Gastrocnemius medialis (tissue), 4 donors: ENCODE results near the gene POGLUT3. TPM values are rescaled to one million over a fixed set of nuclear protein-coding genes. Genes with fewer than 3 reads are reported as not detected.

Source experiments
- ATAC-seq, 2 donors: fragments of 150-250 bp; one replicate each; pipeline ENCODE4 v1.9.1; 2016
- DNase-seq, 2 donors: peaks; one replicate each; pipeline ENCODE4 v3.0.0-alpha.2; 2019
- H3K27ac ChIP-seq, 4 donors: fragments of 200-600 bp; sonication (generic); 1 replicate in 1 of 4; 2 replicates in 3 of 4; pipeline ENCODE4 v1.5.1; 2016 to 2018; ENCODE audit warnings: mild to moderate bottlenecking in 2 of 4, moderate library complexity in 1 of 4
- H3K27me3 ChIP-seq, 3 donors: fragments of 200-600 bp; sonication (generic) in 2 of 3; 1 replicate in 1 of 3; 2 replicates in 2 of 3; pipeline versions ENCODE4 v1.5.1 to v1.6.0; 2016 to 2019; ENCODE audit warnings: mild to moderate bottlenecking in 1 of 3, moderate library complexity in 1 of 3
- H3K36me3 ChIP-seq, 2 donors: fragments of 200-600 bp; sonication (generic) in 1 of 2; one replicate each; pipeline ENCODE4 v1.5.1; 2017 to 2018
- H3K4me1 ChIP-seq, 2 donors: fragments of 200-600 bp; sonication (generic) in 1 of 2; one replicate each; pipeline ENCODE4 v1.5.1; 2016 to 2017; ENCODE audit warnings: mild to moderate bottlenecking in 2 of 2
- H3K4me3 ChIP-seq, 4 donors: fragments of 200-600 bp; sonication (generic) in 3 of 4; 1 replicate in 1 of 4; 2 replicates in 3 of 4; pipeline ENCODE4 v1.5.1; 2016 to 2019; ENCODE audit warnings: mild to moderate bottlenecking in 2 of 4
- H3K9me3 ChIP-seq, 3 donors: fragments of 200-600 bp; sonication (generic) in 2 of 3; 1 replicate in 1 of 3; 2 replicates in 2 of 3; pipeline ENCODE4 v1.5.1; 2016 to 2019
- POLR2A ChIP-seq, 2 donors: fragments of 450-650 bp; IDR thresholded peaks; one replicate each; pipeline ENCODE4 v1.6.1; 2017; ENCODE audit warnings: antibody characterized with exemption in 2 of 2, mild to moderate bottlenecking in 2 of 2, moderate library complexity in 2 of 2
- in situ Hi-C, 4 donors: fragments of 200-750 bp; cut with MboI; loops; one replicate each; pipeline versions ENCODE4 v1.15.0 to v1.8.0; 2017; ENCODE audit warnings: low sequenced_read_pairs in 4 of 4
- intact Hi-C: fragments of 100-400 bp; cut with DNase I; formaldehyde crosslinking; loops from one replicate; pipeline ENCODE4 v1.15.1; 2023; ENCODE audit warnings: low total_unique reads
- total RNA-seq, 4 donors: library from RNA; depleted of rRNA; stranded (reverse); fragments of >200 nt; gene quantifications; one replicate each; pipeline versions ENCODE4 v1.1.0 to v1.2.3, GENCODE V29; 2016
- TF ChIP-seq, protein P1 (sequence below), 5 experiments: fragments of 450-650 bp in 3 of 5; fragments of 200-600 bp in 2 of 5; sonication (generic) in 2 of 5; IDR thresholded peaks in 4 of 5; conservative IDR thresholded peaks in 1 of 5; 1 replicate in 4 of 5; 2 replicates in 1 of 5; pipeline ENCODE4 v1.5.1; 2016 to 2019; ENCODE audit warnings: antibody characterized with exemption in 5 of 5, mild to moderate bottlenecking in 3 of 5, moderate library complexity in 3 of 5

POGLUT3 gene
- total RNA-seq, 4 donors from 2014 or later = 2.5 to 4.9 (median 3.6) TPM

DNA sequence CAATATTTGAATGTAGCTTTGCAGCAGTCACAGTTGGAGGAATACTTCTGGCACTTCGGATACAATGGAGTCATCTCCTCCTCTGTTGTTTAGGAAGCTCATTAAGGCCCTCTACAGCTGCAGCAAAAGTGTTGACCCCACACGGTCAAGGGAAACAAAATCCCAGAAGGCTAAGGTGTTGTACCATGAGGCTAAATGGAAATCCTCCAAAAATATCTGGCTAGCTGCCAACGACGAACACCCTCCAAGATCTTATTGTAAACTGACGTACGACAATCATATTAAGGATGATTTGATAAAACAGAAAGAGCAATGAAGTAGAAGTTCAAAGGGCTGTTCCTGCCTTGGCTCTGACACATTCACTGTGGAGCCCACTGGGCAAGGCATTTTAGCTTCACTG is 4.0 kb downstream of the POGLUT3 start:
- no peak overlapping the region for H3K4me3 ChIP-seq
- ATAC-seq (no peak), DNase-seq (no peak)
- peaks cover 0 to 9% of the 10 kb centered on the region in 2 donors for H3K36me3 ChIP-seq
- intact Hi-C loops = loop anchor here (10.0 kb wide), 1 partner anchor 369 kb away; the partner anchor contains the start of gene ACAT1
- no peaks in the 10 kb centered on the region for H3K9me3 ChIP-seq
- H3K4me1 ChIP-seq = peaks cover 7% of the 10 kb centered on the region in 2 donors
- TF ChIP-seq, protein P1, sequence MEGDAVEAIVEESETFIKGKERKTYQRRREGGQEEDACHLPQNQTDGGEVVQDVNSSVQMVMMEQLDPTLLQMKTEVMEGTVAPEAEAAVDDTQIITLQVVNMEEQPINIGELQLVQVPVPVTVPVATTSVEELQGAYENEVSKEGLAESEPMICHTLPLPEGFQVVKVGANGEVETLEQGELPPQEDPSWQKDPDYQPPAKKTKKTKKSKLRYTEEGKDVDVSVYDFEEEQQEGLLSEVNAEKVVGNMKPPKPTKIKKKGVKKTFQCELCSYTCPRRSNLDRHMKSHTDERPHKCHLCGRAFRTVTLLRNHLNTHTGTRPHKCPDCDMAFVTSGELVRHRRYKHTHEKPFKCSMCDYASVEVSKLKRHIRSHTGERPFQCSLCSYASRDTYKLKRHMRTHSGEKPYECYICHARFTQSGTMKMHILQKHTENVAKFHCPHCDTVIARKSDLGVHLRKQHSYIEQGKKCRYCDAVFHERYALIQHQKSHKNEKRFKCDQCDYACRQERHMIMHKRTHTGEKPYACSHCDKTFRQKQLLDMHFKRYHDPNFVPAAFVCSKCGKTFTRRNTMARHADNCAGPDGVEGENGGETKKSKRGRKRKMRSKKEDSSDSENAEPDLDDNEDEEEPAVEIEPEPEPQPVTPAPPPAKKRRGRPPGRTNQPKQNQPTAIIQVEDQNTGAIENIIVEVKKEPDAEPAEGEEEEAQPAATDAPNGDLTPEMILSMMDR (IDR thresholded peaks at IDR 0.05 in 4 of 5, conservative IDR thresholded peaks at IDR 0.05 in 1 of 5) = no peak
- no peak for TF ChIP-seq POLR2A (IDR thresholded peaks at IDR 0.05)
- in situ Hi-C loops = no loop called here
- H3K27me3 ChIP-seq = no peaks in the 10 kb centered on the region
- no peak overlapping the region for H3K27ac ChIP-seq

DNA sequence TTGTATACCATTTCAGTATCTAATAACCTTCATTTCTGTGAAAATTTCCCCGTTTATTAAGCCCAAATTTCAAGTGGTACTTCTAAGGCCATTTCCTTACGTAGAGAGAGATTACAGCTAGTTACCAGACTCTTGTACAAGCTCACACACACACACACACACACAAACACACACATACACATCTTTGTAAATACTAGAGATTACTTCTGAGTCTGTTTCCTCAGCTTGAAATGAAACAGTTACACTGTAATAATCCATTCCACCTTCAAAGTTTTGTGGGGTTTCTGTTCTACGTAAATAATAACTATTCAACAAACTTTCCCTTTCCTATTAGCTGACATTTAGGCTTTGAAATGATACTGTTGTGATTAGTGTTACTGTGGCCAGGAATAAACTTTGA is 6.2 kb downstream of the POGLUT3 start:
- peaks cover 0 to 9% of the 10 kb centered on the region in 2 donors for H3K36me3 ChIP-seq
- peaks cover 3 to 7% of the 10 kb centered on the region in 2 donors for H3K4me1 ChIP-seq
- no peaks in the 10 kb centered on the region for H3K9me3 ChIP-seq
- DNase-seq (no peak), ATAC-seq (no peak)
- intact Hi-C loops = loop anchor here (10.0 kb wide), 1 partner anchor 367 kb away; the partner anchor contains the start of gene ACAT1
- in situ Hi-C loops = no loop called here
- H3K27ac ChIP-seq = no peak overlapping the region
- TF ChIP-seq POLR2A (IDR thresholded peaks at IDR 0.05) = no peak
- TF ChIP-seq, protein P1 (IDR thresholded peaks at IDR 0.05 in 4 of 5, conservative IDR thresholded peaks at IDR 0.05 in 1 of 5) = no peak
- no peaks in the 10 kb centered on the region for H3K27me3 ChIP-seq
- H3K4me3 ChIP-seq = no peak overlapping the region

DNA sequence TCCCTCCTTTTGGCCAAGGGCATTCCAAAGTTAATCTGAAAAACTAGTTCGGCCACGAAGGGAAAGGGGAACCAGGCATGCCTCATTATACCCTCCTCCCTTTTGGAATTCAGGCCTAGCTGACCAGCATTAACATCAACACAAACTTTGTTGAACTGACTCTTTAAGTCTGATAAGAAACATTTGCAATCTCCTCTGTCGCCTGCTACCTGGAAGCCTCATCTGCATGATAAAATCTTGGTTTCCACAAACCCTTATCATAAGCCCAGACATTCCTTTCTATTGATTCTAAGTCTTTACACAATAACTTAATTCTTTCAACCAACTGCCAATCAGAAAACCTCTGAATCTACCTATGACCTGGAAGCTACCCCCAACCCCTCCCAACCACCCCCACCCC is 11.4 kb downstream of the POGLUT3 start:
- no peak for DNase-seq
- Histone ChIP-seq H3K36me3 (peaks cover 0 to 22% of the 10 kb centered on the region in 2 donors), H3K9me3 (no peaks in the 10 kb centered on the region), H3K4me3 (no peak overlapping the region), H3K27me3 (no peaks in the 10 kb centered on the region), H3K27ac (no peak overlapping the region), H3K4me1 (no peaks in the 10 kb centered on the region)
- no peak for ATAC-seq
- TF ChIP-seq POLR2A (IDR thresholded peaks at IDR 0.05) = no peak
- TF ChIP-seq, protein P1 (IDR thresholded peaks at IDR 0.05 in 4 of 5, conservative IDR thresholded peaks at IDR 0.05 in 1 of 5) = no peak
- in situ Hi-C loops (no loop called here), intact Hi-C loops (no loop called here)

DNA sequence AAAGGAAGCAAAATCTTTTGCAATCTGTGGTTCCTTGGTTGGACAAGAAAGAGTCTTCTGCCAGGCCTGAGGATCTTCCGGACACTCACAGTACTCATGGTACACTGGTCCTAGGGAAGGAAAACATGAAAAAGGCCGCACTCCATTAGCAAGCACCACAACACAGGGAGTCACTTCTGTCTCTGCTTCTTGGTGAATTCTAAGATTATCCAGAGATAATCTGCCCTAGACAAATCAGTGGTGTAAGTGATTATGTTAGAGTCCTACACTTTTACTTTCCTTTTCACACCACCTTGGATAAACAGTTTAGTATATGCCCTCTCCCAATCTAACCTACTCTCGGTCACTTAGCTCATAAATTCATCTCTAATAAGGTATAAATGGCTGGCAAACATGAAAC is 11.9 kb downstream of the POGLUT3 start:
- no peak for TF ChIP-seq POLR2A (IDR thresholded peaks at IDR 0.05)
- TF ChIP-seq, protein P1 (IDR thresholded peaks at IDR 0.05 in 4 of 5, conservative IDR thresholded peaks at IDR 0.05 in 1 of 5) = no peak
- peaks cover 0 to 22% of the 10 kb centered on the region in 2 donors for H3K36me3 ChIP-seq
- in situ Hi-C loops (no loop called here), intact Hi-C loops (no loop called here)
- no peaks in the 10 kb centered on the region for H3K9me3 ChIP-seq
- H3K4me3 ChIP-seq = no peak overlapping the region
- no peaks in the 10 kb centered on the region for H3K4me1 ChIP-seq
- no peaks in the 10 kb centered on the region for H3K27me3 ChIP-seq
- no peak for DNase-seq
- no peak for ATAC-seq
- no peak overlapping the region for H3K27ac ChIP-seq

DNA sequence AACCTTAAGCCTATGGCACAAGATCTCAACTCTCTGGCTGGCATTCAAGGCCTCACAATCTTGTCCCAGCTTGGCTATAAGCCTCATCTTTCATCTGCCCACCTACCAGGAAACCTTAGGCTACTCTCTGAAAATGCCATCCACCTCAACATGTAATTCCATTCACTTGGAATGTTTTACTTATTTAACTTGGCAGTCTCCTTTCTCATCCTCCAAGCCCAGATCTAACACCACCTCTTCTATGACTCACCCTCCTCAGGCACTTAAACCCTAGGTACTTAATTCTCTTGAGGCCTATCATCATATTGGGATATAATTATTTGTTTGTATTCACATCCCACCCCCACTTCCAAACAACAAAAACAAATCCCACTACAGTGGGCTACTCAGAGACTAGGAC is 15.0 kb downstream of the POGLUT3 start:
- in situ Hi-C loops (no loop called here), intact Hi-C loops (no loop called here)
- no peak for ATAC-seq
- Histone ChIP-seq H3K36me3 (peaks cover 3 to 13% of the 10 kb centered on the region in 2 donors), H3K9me3 (no peaks in the 10 kb centered on the region), H3K4me1 (no peaks in the 10 kb centered on the region), H3K27me3 (no peaks in the 10 kb centered on the region), H3K4me3 (no peak overlapping the region), H3K27ac (no peak overlapping the region)
- TF ChIP-seq, protein P1 (IDR thresholded peaks at IDR 0.05 in 4 of 5, conservative IDR thresholded peaks at IDR 0.05 in 1 of 5) = no peak
- TF ChIP-seq POLR2A (IDR thresholded peaks at IDR 0.05) = no peak
- DNase-seq = no peak
